IMR-90 (cell line): Measurements from ENCODE around the gene RPUSD1. TPM values are rescaled to one million over a fixed set of nuclear protein-coding genes. Genes with fewer than 3 reads are reported as not detected.

ENCODE experiments used
- ATAC-seq: fragments of 200-7000 bp; cut with Tn5 transposase; 2 replicates; pipeline ENCODE4 v1.9.1; 2020; ENCODE audit warnings: low read depth, mild to moderate bottlenecking, moderate library complexity
- BruUV-seq: library from RNA; stranded (reverse); fragments of 400-500 nt; replicated peaks from 2 replicates; lab custom pipeline; 2021; lab: Mats Ljungman, UMichigan
- CTCF ChIA-PET: fragments of 300-600 bp; formaldehyde crosslinking; extraction: SDS; loops from one replicate; lab custom pipeline; 2021; ENCODE audit warnings: antibody characterized with exemption; lab: Yijun Ruan, JAX
- POLR2A ChIA-PET: fragments of 300-600 bp; sonication (Branson Sonifier 250); formaldehyde crosslinking; loops from one replicate; lab custom pipeline; 2022; ENCODE audit warnings: antibody characterized with exemption; ENCODE audit not compliant: unreplicated experiment; lab: Charles Lee
- DNase-seq: peaks from one replicate; pipeline ENCODE4 v3.0.0; 2013
- H2AFZ ChIP-seq: replicated peaks from 2 replicates; pipeline ENCODE3; 2013; ENCODE audit warnings: low read length, mild to moderate bottlenecking; ENCODE audit not compliant: poor library complexity
- H2AK5ac ChIP-seq: 2 replicates; pipeline ENCODE4 v1.6.1; 2013; ENCODE audit warnings: low read depth, low read length, inconsistent platforms
- H2AK9ac ChIP-seq: replicated peaks from 2 replicates; pipeline ENCODE3; 2013; ENCODE audit warnings: mild to moderate bottlenecking, low read depth, low read length, moderate library complexity; ENCODE audit not compliant: poor library complexity
- H2BK120ac ChIP-seq: 2 replicates; pipeline ENCODE4 v1.6.1; 2013; ENCODE audit warnings: low read depth, low read length, inconsistent platforms
- H2BK15ac ChIP-seq: 3 replicates; pipeline ENCODE4 v1.6.1; 2013; ENCODE audit warnings: low read depth, low read length, inconsistent platforms
- H2BK20ac ChIP-seq: 2 replicates; pipeline ENCODE4 v1.6.1; 2013; ENCODE audit warnings: low read depth, mild to moderate bottlenecking, inconsistent platforms, low read length, moderate library complexity
- H2BK5ac ChIP-seq: 2 replicates; pipeline ENCODE4 v1.6.1; 2013; ENCODE audit warnings: mild to moderate bottlenecking, low read depth, low read length, inconsistent platforms; ENCODE audit not compliant: poor library complexity, severe bottlenecking
- H3K14ac ChIP-seq: replicated peaks from 2 replicates; pipeline ENCODE4 v1.6.1; 2013; ENCODE audit warnings: low read depth, low read length, inconsistent platforms
- H3K18ac ChIP-seq: 2 replicates; pipeline ENCODE4 v1.6.1; 2013; ENCODE audit warnings: low read depth, low read length, control low read depth
- H3K23ac ChIP-seq: 2 replicates; pipeline ENCODE4 v1.6.1; 2013; ENCODE audit warnings: low read depth, low read length, inconsistent platforms
- H3K27ac ChIP-seq: 2 replicates; pipeline ENCODE4 v1.5.1; 2013; ENCODE audit warnings: mild to moderate bottlenecking, control low read depth, low read length; ENCODE audit not compliant: insufficient read depth
- H3K27me3 ChIP-seq: 2 replicates; pipeline ENCODE4 v1.6.1; 2013; ENCODE audit warnings: low read length; ENCODE audit not compliant: control insufficient read depth, insufficient read depth
- H3K36me3 ChIP-seq: 2 replicates; pipeline ENCODE4 v1.6.1; 2013; ENCODE audit warnings: low read length, mixed read lengths; ENCODE audit not compliant: control insufficient read depth, insufficient read depth
- H3K4ac ChIP-seq: 2 replicates; pipeline ENCODE4 v1.6.1; 2013; ENCODE audit warnings: low read depth, low read length, inconsistent platforms
- H3K4me1 ChIP-seq: 2 replicates; pipeline ENCODE4 v1.6.1; 2013; ENCODE audit warnings: low read length, mixed read lengths; ENCODE audit not compliant: control insufficient read depth, insufficient read depth
- H3K4me2 ChIP-seq: 2 replicates; pipeline ENCODE4 v1.6.1; 2013; ENCODE audit warnings: low read depth, mild to moderate bottlenecking, control low read depth, low read length, moderate library complexity
- H3K4me3 ChIP-seq: 2 replicates; pipeline ENCODE4 v1.5.1; 2013; ENCODE audit warnings: low read depth, mild to moderate bottlenecking, control low read depth, low read length, moderate library complexity; ENCODE audit not compliant: insufficient read depth
- H3K56ac ChIP-seq: 2 replicates; pipeline ENCODE4 v1.6.1; 2013; ENCODE audit warnings: low read length, inconsistent platforms; ENCODE audit not compliant: insufficient read depth; ENCODE audit errors: extremely low read depth
- H3K79me1 ChIP-seq, 2 experiments: 2 replicates each; pipeline ENCODE4 v1.6.1; 2013; ENCODE audit warnings: low read length in 2 of 2, inconsistent platforms in 1 of 2, low read depth in 1 of 2
- H3K9ac ChIP-seq: 2 replicates; pipeline ENCODE4 v1.6.1; 2013; ENCODE audit warnings: low read depth, low read length, control low read depth
- H3K9me1 ChIP-seq: 2 replicates; pipeline ENCODE4 v1.6.1; 2013; ENCODE audit warnings: low read length, inconsistent platforms; ENCODE audit not compliant: insufficient read depth
- H3K9me3 ChIP-seq: 2 replicates; pipeline ENCODE4 v1.6.1; 2013; ENCODE audit warnings: low read length; ENCODE audit not compliant: control insufficient read depth, insufficient read depth
- H4K20me1 ChIP-seq: 2 replicates; pipeline ENCODE4 v1.6.1; 2013; ENCODE audit warnings: low read length, inconsistent platforms; ENCODE audit not compliant: insufficient read depth
- H4K5ac ChIP-seq: 2 replicates; pipeline ENCODE4 v1.6.1; 2013; ENCODE audit warnings: mild to moderate bottlenecking, low read depth, low read length, control low read depth
- H4K8ac ChIP-seq, 2 experiments: 2 replicates each; pipeline ENCODE4 v1.6.1; 2013; ENCODE audit warnings: low read depth in 2 of 2, low read length in 2 of 2, control low read depth in 1 of 2, inconsistent platforms in 1 of 2
- H4K91ac ChIP-seq: 2 replicates; pipeline ENCODE4 v1.6.1; 2013; ENCODE audit warnings: low read depth, low read length, inconsistent platforms; ENCODE audit not compliant: insufficient read depth
- BHLHE40 ChIP-seq: fragments of 150-350 bp; IDR thresholded peaks from 2 replicates; pipeline ENCODE4 v1.6.1; 2016; ENCODE audit warnings: mild to moderate bottlenecking, low read depth, low read length
- CEBPB ChIP-seq: IDR thresholded peaks from 2 replicates; pipeline ENCODE4 v1.6.1; 2012; ENCODE audit warnings: low read depth, low read length, improper control_type of control experiment
- CHD1 ChIP-seq: IDR thresholded peaks from 2 replicates; pipeline ENCODE4 v1.6.1; 2012; ENCODE audit warnings: low read depth, low read length, improper control_type of control experiment
- CTCF ChIP-seq: conservative IDR thresholded peaks from 2 replicates; pipeline ENCODE4 v1.5.1; 2012; ENCODE audit warnings: mild to moderate bottlenecking, low read depth, low read length, improper control_type of control experiment
- ELK1 ChIP-seq: fragments of 150-350 bp; IDR thresholded peaks from 2 replicates; pipeline ENCODE4 v1.6.1; 2016; ENCODE audit warnings: low read depth, mild to moderate bottlenecking, low read length, moderate library complexity, borderline replicate concordance
- FOS ChIP-seq: fragments of 150-350 bp; IDR thresholded peaks from 2 replicates; pipeline ENCODE4 v1.6.1; 2016; ENCODE audit warnings: low read depth, low read length
- MAFK ChIP-seq: IDR thresholded peaks from 2 replicates; pipeline ENCODE4 v1.6.1; 2012; ENCODE audit warnings: low read depth, low read length, improper control_type of control experiment
- MAZ ChIP-seq: IDR thresholded peaks from 2 replicates; pipeline ENCODE4 v1.6.1; 2012; ENCODE audit warnings: low read depth, mild to moderate bottlenecking, low read length, improper control_type of control experiment, moderate library complexity, borderline replicate concordance
- MXI1 ChIP-seq: IDR thresholded peaks from 2 replicates; pipeline ENCODE4 v1.6.1; 2012; ENCODE audit warnings: low read depth, mild to moderate bottlenecking, low read length, moderate library complexity, borderline replicate concordance
- NFE2L2 ChIP-seq: fragments of 150-350 bp; IDR thresholded peaks from 2 replicates; pipeline ENCODE4 v1.6.1; 2016; ENCODE audit warnings: low read depth, mild to moderate bottlenecking, low read length
- POLR2A ChIP-seq: IDR thresholded peaks from 2 replicates; pipeline ENCODE4 v1.6.1; 2012; ENCODE audit warnings: mild to moderate bottlenecking, low read depth, low read length
- RAD21 ChIP-seq: IDR thresholded peaks from 2 replicates; pipeline ENCODE4 v1.6.1; 2012; ENCODE audit warnings: low read length, improper control_type of control experiment
- RCOR1 ChIP-seq: IDR thresholded peaks from 2 replicates; pipeline ENCODE4 v1.6.1; 2012; ENCODE audit warnings: mild to moderate bottlenecking, low read length, improper control_type of control experiment; ENCODE audit not compliant: insufficient replicate concordance
- RFX5 ChIP-seq: IDR thresholded peaks from 2 replicates; pipeline ENCODE4 v1.8.0; 2012; ENCODE audit warnings: low read depth, mild to moderate bottlenecking, low read length, moderate library complexity
- SMC3 ChIP-seq: fragments of 150-350 bp; IDR thresholded peaks from 2 replicates; pipeline ENCODE4 v1.6.1; 2016; ENCODE audit warnings: low read depth, mild to moderate bottlenecking, antibody characterized with exemption, low read length, moderate library complexity
- USF2 ChIP-seq: fragments of 150-350 bp; IDR thresholded peaks from 2 replicates; pipeline ENCODE4 v1.6.1; 2017; ENCODE audit warnings: mild to moderate bottlenecking, antibody characterized with exemption, low read length, low read depth
- WGBS, 2 experiments: methylation state at CpG; one replicate each; pipeline versions ENCODE4 v1.1.5 to v1.1.7; 2013; ENCODE audit warnings: missing lambda C conversion rate in 2 of 2; ENCODE audit not compliant: insufficient read length in 1 of 2; ENCODE audit errors: extremely low coverage in 2 of 2; 5-methylcytosine and 5-hydroxymethylcytosine counted together
- dilution Hi-C: fragments of 300-500 bp; cut with HindIII; formaldehyde crosslinking; loops from one replicate; pipeline ENCODE4 v1.14.3; 2018; ENCODE audit warnings: low sequenced_read_pairs; ENCODE audit not compliant: unreplicated experiment
- in situ Hi-C: fragments of 300-500 bp; cut with MboI; formaldehyde crosslinking; loops from 3 replicates; pipeline ENCODE4 v1.14.3; 2019; ENCODE audit warnings: low sequenced_read_pairs, inconsistent platforms, mixed read lengths
- intact Hi-C: fragments of 100-400 bp; cut with micrococcal nuclease; formaldehyde crosslinking; loops from 2 replicates; pipeline ENCODE4 v1.10.0; 2022
- polyA plus RNA-seq, 3 experiments: library from polyadenylated mRNA; depleted of rRNA; stranded (reverse); fragments of >200 nt; gene quantifications; 2 replicates each; pipeline ENCODE4 v1.2.3, GENCODE V29; 2012; ENCODE audit warnings: low replicate concordance in 1 of 3
- total RNA-seq: library from RNA; depleted of rRNA; stranded (reverse); fragments of >200 nt; gene quantifications from 2 replicates; pipeline ENCODE4 v1.2.3, GENCODE V29; 2012

Gene RPUSD1
- total and polyA plus RNA-seq, 2 of the 4 experiments (the other 2 are of a cell fraction), result 13.1 to 32.3 TPM

GRCh38 chr16:778447-778846, 9.7 kb downstream of the RPUSD1 start:
- Histone ChIP-seq H4K8ac (no peak overlapping the region), H3K23ac (no peak overlapping the region), H3K36me3 (no peaks in the 10 kb centered on the region), H3K27ac (no peak overlapping the region), H3K4me2 (no peak overlapping the region), H2BK15ac (no peak overlapping the region), H3K56ac (no peak overlapping the region), H2AK5ac (no peak overlapping the region), H2BK5ac (no peak overlapping the region), H3K9me1 (no peaks in the 10 kb centered on the region), H2BK120ac (no peak overlapping the region), H2BK20ac (no peak overlapping the region), H2AK9ac (no peak overlapping the region), H2AFZ (no peak overlapping the region), H4K20me1 (no peaks in the 10 kb centered on the region), H3K18ac (no peak overlapping the region), H3K4ac (no peak overlapping the region), H3K9me3 (no peaks in the 10 kb centered on the region), H3K4me3 (no peak overlapping the region), H3K27me3 (peaks cover 9% of the 10 kb centered on the region; the same call in 1 of the 2 replicates), H4K91ac (no peak overlapping the region), H3K9ac (no peak overlapping the region), H4K5ac (no peak overlapping the region), H3K4me1 (peaks cover 1% of the 10 kb centered on the region; the same call in 1 of the 2 replicates), H3K14ac (no peak overlapping the region), H3K79me1 (no peaks in the 10 kb centered on the region)
- dilution Hi-C loops, result no loop called here
- ChIA-PET CTCF (no interaction called here), POLR2A (no interaction called here)
- WGBS, 2 experiments, result 100% methylated on average over 3 of the region's 11 CpGs; no CpG with 5 or more reads in 1 of the 2 experiments
- ATAC-seq, result no peak
- TF ChIP-seq CTCF, result no peak
- TF ChIP-seq POLR2A, result no peak
- no peak for TF ChIP-seq SMC3
- TF ChIP-seq MAZ, result no peak
- no peak for TF ChIP-seq FOS
- no peak for TF ChIP-seq USF2
- TF ChIP-seq RCOR1, result no peak
- TF ChIP-seq RAD21, result no peak
- TF ChIP-seq MXI1, result no peak
- no peak for TF ChIP-seq CHD1
- TF ChIP-seq RFX5, result no peak
- TF ChIP-seq ELK1, result no peak
- no peak for TF ChIP-seq CEBPB
- no peak for TF ChIP-seq MAFK
- no peak for TF ChIP-seq NFE2L2
- no peak for TF ChIP-seq BHLHE40
- BruUV-seq, result no TSS peak
- in situ Hi-C loops, result no loop called here
- intact Hi-C loops, result no loop called here
- DNase-seq, result no peak
